HEK293 (cell line): ENCODE measurements around the gene TSPYL4.

Source experiments
- BCL11B ChIP-seq: fragments of 450-650 bp; formaldehyde crosslinking; IDR thresholded peaks from 2 replicates; pipeline ENCODE4 v1.5.1; 2016; ENCODE audit warnings: low read depth, missing biosample characterization, missing genetic modification characterization
- EGR2 ChIP-seq: fragments of 450-650 bp; formaldehyde crosslinking; IDR thresholded peaks from 2 replicates; pipeline ENCODE4 v1.5.1; 2016; ENCODE audit warnings: low read depth, missing biosample characterization, missing genetic modification characterization
- GLI4 ChIP-seq: fragments of 450-650 bp; formaldehyde crosslinking; IDR thresholded peaks from 2 replicates; pipeline ENCODE4 v1.5.1; 2016; ENCODE audit warnings: missing biosample characterization, missing genetic modification characterization
- GLIS1 ChIP-seq: fragments of 450-650 bp; formaldehyde crosslinking; IDR thresholded peaks from 2 replicates; pipeline ENCODE4 v1.5.1; 2016; ENCODE audit warnings: missing biosample characterization, missing genetic modification characterization
- GLIS2 ChIP-seq: fragments of 450-650 bp; formaldehyde crosslinking; IDR thresholded peaks from 2 replicates; pipeline ENCODE4 v1.5.1; 2016; ENCODE audit warnings: missing biosample characterization, missing genetic modification characterization
- HOXD13 ChIP-seq: sonication (generic); formaldehyde crosslinking; IDR thresholded peaks from 2 replicates; pipeline ENCODE4 v1.8.0; 2022; ENCODE audit warnings: missing genetic modification reagents, borderline replicate concordance
- MYNN ChIP-seq: fragments of 450-650 bp; formaldehyde crosslinking; IDR thresholded peaks from 2 replicates; pipeline ENCODE4 v1.5.1; 2016; ENCODE audit warnings: missing biosample characterization, missing genetic modification characterization, borderline replicate concordance
- PRDM1 ChIP-seq: fragments of 450-650 bp; formaldehyde crosslinking; IDR thresholded peaks from 2 replicates; pipeline ENCODE4; 2016; ENCODE audit warnings: missing biosample characterization, missing genetic modification characterization
- REPIN1 ChIP-seq: fragments of 450-650 bp; formaldehyde crosslinking; IDR thresholded peaks from 2 replicates; pipeline ENCODE4 v1.5.1; 2017; ENCODE audit warnings: missing biosample characterization, missing genetic modification characterization, low read depth
- SP2 ChIP-seq: fragments of 450-650 bp; formaldehyde crosslinking; IDR thresholded peaks from 2 replicates; pipeline ENCODE4 v1.5.1; 2016; ENCODE audit warnings: missing biosample characterization, missing genetic modification characterization
- YY1 ChIP-seq: fragments of 450-650 bp; formaldehyde crosslinking; IDR thresholded peaks from 2 replicates; pipeline ENCODE4 v1.5.1; 2018; ENCODE audit warnings: missing biosample characterization, missing genetic modification characterization
- ZBTB17 ChIP-seq: fragments of 450-650 bp; formaldehyde crosslinking; IDR thresholded peaks from 2 replicates; pipeline ENCODE4 v1.5.1; 2016; ENCODE audit warnings: missing biosample characterization, missing genetic modification characterization
- ZEB2 ChIP-seq: fragments of 450-650 bp; formaldehyde crosslinking; IDR thresholded peaks from 2 replicates; pipeline ENCODE4 v1.5.1; 2016; ENCODE audit warnings: missing biosample characterization, missing genetic modification characterization
- ZFP37 ChIP-seq: fragments of 450-650 bp; formaldehyde crosslinking; IDR thresholded peaks from 2 replicates; pipeline ENCODE4 v1.5.1; 2016; ENCODE audit warnings: missing biosample characterization, missing genetic modification characterization
- ZFP69B ChIP-seq: fragments of 450-650 bp; formaldehyde crosslinking; IDR thresholded peaks from 2 replicates; pipeline ENCODE4 v1.5.1; 2016; ENCODE audit warnings: missing biosample characterization, missing genetic modification characterization
- ZNF132 ChIP-seq: fragments of 450-650 bp; formaldehyde crosslinking; IDR thresholded peaks from 2 replicates; pipeline ENCODE4 v1.5.1; 2017; ENCODE audit warnings: missing biosample characterization, missing genetic modification characterization, borderline replicate concordance
- ZNF202 ChIP-seq: fragments of 450-650 bp; formaldehyde crosslinking; IDR thresholded peaks from 2 replicates; pipeline ENCODE4 v1.5.1; 2016; ENCODE audit warnings: missing biosample characterization, missing genetic modification characterization, borderline replicate concordance
- ZNF223 ChIP-seq: fragments of 450-650 bp; formaldehyde crosslinking; IDR thresholded peaks from 2 replicates; pipeline ENCODE4 v1.5.1; 2016; ENCODE audit warnings: missing biosample characterization, missing genetic modification characterization
- ZNF292 ChIP-seq: fragments of 450-650 bp; formaldehyde crosslinking; IDR thresholded peaks from 2 replicates; pipeline ENCODE4 v1.5.1; 2016; ENCODE audit warnings: low read depth, missing biosample characterization, missing genetic modification characterization, borderline replicate concordance
- ZNF302 ChIP-seq: fragments of 450-650 bp; formaldehyde crosslinking; IDR thresholded peaks from 2 replicates; pipeline ENCODE4 v1.5.1; 2016; ENCODE audit warnings: missing biosample characterization, missing genetic modification characterization, low read depth
- ZNF426 ChIP-seq: fragments of 450-650 bp; formaldehyde crosslinking; IDR thresholded peaks from 2 replicates; pipeline ENCODE4 v1.5.1; 2017; ENCODE audit warnings: missing biosample characterization, missing genetic modification characterization, mild to moderate bottlenecking, inconsistent platforms, moderate library complexity
- ZNF600 ChIP-seq: fragments of 450-650 bp; formaldehyde crosslinking; IDR thresholded peaks from 2 replicates; pipeline ENCODE4 v1.5.1; 2016; ENCODE audit warnings: missing biosample characterization, missing genetic modification characterization
- ZNF621 ChIP-seq: fragments of 450-650 bp; formaldehyde crosslinking; IDR thresholded peaks from 2 replicates; pipeline ENCODE4 v1.5.1; 2017; ENCODE audit warnings: missing biosample characterization, missing genetic modification characterization
- ZNF629 ChIP-seq: fragments of 450-650 bp; formaldehyde crosslinking; IDR thresholded peaks from 2 replicates; pipeline ENCODE4 v1.5.1; 2017; ENCODE audit warnings: missing biosample characterization, missing genetic modification characterization
- ZNF768 ChIP-seq: fragments of 450-650 bp; formaldehyde crosslinking; IDR thresholded peaks from 2 replicates; pipeline ENCODE4 v1.5.1; 2018; ENCODE audit warnings: missing biosample characterization, mild to moderate bottlenecking, missing genetic modification characterization
- ZNF791 ChIP-seq: fragments of 450-650 bp; formaldehyde crosslinking; IDR thresholded peaks from 2 replicates; pipeline ENCODE4 v1.5.1; 2016; ENCODE audit warnings: missing biosample characterization, missing genetic modification characterization
- ZNF792 ChIP-seq: fragments of 450-650 bp; formaldehyde crosslinking; IDR thresholded peaks from 2 replicates; pipeline ENCODE4 v1.5.1; 2016; ENCODE audit warnings: missing biosample characterization, missing genetic modification characterization
- ZSCAN23 ChIP-seq: fragments of 450-650 bp; formaldehyde crosslinking; IDR thresholded peaks from 2 replicates; pipeline ENCODE4 v1.5.1; 2016; ENCODE audit warnings: missing biosample characterization, missing genetic modification characterization
- TF ChIP-seq, protein P1 (sequence below): fragments of 450-650 bp; formaldehyde crosslinking; IDR thresholded peaks from 2 replicates; pipeline ENCODE4 v1.5.1; 2016; ENCODE audit warnings: missing biosample characterization, missing genetic modification characterization, borderline replicate concordance
- TF ChIP-seq, protein P2 (sequence below): fragments of 450-650 bp; formaldehyde crosslinking; IDR thresholded peaks from 2 replicates; pipeline ENCODE4 v1.5.1; 2016; ENCODE audit warnings: missing biosample characterization, missing genetic modification characterization
- TF ChIP-seq, protein P3 (sequence below): fragments of 450-650 bp; formaldehyde crosslinking; IDR thresholded peaks from 2 replicates; pipeline ENCODE4 v1.5.1; 2016; ENCODE audit warnings: missing biosample characterization, missing genetic modification characterization
- TF ChIP-seq, protein P4 (sequence below): fragments of 450-650 bp; formaldehyde crosslinking; IDR thresholded peaks from 2 replicates; pipeline ENCODE4 v1.5.1; 2016; ENCODE audit warnings: missing biosample characterization, missing genetic modification characterization

Gene TSPYL4

DNA sequence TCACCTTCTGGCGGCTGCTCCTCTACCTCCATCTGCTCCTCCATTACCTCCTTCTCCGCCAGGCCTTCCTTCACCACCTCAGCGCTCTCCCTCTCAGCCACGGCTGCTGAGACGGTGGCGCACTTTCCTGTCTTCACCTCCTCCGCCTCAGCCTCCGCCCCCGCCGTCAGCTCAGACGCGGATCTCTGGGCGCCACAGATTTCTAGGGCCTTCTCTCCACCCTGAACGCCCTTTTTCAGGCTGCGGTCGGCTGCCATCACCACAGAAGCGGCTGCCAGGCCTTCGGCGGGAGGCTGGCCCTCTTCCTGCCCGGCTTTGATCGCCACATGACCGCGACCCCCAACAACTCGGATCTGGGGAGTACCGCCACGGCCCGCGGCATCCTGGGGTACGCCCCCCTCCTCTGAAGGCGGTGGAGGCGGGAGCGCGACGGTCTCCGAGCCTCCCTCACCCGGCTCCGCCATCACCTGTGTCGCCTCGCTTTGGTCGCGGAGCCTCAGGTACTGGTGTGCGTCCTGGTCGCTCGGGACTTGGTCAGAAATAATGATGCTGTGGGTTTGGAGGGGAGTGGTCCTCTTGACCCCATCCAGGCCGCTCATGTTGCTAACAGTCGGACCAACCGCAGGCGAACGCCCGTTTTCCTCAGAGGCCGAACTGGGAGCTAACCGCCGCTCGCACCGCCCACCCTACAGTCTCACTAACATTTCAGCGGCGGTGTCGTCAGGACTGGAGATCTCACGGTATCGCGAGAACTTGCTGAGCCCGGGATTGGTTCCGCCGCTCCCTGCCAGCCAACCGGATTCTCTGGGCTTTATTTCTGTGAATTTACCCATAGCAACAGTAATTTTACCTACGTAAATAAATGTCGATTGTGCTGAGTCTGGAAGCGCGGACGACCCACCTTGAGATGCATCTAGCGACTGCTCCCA lies 25.6 kb upstream of the TSPYL4 start, which contains the start of gene TSPYL1 (continued):
- TF ChIP-seq ZBTB17 (tag by site-specific recombination) (peak; percentile 55), ZEB2 (tag by site-specific recombination) (peak; percentile 63), MYNN (tag by site-specific recombination) (no peak; the same call in 1 of the 2 replicates), BCL11B (tag by site-specific recombination) (no peak), SP2 (tag by site-specific recombination) (peak; percentile 76), REPIN1 (no peak), GLIS2 (tag by site-specific recombination) (peak; percentile 78), HOXD13 (CRISPR knock-in tag) (no peak), ZNF621 (tag by site-specific recombination) (no peak), ZNF768 (tag by site-specific recombination) (no peak; the same call in 1 of the 2 replicates), ZNF629 (tag by site-specific recombination) (peak; percentile 54), ZNF302 (tag by site-specific recombination) (no peak), YY1 (peak; percentile 67), ZNF223 (tag by site-specific recombination) (no peak), ZFP69B (tag by site-specific recombination) (peak; percentile 24; the same call in 1 of the 2 replicates), ZNF426 (tag by site-specific recombination) (no peak), GLIS1 (tag by site-specific recombination) (no peak), ZNF792 (tag by site-specific recombination) (no peak; the same call in 1 of the 2 replicates), EGR2 (peak; percentile 88), ZNF292 (tag by site-specific recombination) (no peak), PRDM1 (tag by site-specific recombination) (peak; percentile 83), ZNF132 (tag by site-specific recombination) (no peak), GLI4 (peak; percentile 7; the same call in 1 of the 2 replicates), ZNF791 (tag by site-specific recombination) (no peak), ZNF202 (tag by site-specific recombination) (no peak), ZFP37 (peak; percentile 88; the same call in 1 of the 2 replicates), ZNF600 (peak; percentile 49; the same call in 1 of the 2 replicates), ZSCAN23 (no peak)
- TF ChIP-seq, protein P1, sequence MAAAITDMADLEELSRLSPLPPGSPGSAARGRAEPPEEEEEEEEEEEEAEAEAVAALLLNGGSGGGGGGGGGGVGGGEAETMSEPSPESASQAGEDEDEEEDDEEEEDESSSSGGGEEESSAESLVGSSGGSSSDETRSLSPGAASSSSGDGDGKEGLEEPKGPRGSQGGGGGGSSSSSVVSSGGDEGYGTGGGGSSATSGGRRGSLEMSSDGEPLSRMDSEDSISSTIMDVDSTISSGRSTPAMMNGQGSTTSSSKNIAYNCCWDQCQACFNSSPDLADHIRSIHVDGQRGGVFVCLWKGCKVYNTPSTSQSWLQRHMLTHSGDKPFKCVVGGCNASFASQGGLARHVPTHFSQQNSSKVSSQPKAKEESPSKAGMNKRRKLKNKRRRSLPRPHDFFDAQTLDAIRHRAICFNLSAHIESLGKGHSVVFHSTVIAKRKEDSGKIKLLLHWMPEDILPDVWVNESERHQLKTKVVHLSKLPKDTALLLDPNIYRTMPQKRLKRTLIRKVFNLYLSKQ (tag by site-specific recombination), result no peak
- TF ChIP-seq, protein P2, sequence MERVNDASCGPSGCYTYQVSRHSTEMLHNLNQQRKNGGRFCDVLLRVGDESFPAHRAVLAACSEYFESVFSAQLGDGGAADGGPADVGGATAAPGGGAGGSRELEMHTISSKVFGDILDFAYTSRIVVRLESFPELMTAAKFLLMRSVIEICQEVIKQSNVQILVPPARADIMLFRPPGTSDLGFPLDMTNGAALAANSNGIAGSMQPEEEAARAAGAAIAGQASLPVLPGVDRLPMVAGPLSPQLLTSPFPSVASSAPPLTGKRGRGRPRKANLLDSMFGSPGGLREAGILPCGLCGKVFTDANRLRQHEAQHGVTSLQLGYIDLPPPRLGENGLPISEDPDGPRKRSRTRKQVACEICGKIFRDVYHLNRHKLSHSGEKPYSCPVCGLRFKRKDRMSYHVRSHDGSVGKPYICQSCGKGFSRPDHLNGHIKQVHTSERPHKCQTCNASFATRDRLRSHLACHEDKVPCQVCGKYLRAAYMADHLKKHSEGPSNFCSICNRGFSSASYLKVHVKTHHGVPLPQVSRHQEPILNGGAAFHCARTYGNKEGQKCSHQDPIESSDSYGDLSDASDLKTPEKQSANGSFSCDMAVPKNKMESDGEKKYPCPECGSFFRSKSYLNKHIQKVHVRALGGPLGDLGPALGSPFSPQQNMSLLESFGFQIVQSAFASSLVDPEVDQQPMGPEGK (tag by site-specific recombination), result peak; percentile 56
- TF ChIP-seq, protein P3, sequence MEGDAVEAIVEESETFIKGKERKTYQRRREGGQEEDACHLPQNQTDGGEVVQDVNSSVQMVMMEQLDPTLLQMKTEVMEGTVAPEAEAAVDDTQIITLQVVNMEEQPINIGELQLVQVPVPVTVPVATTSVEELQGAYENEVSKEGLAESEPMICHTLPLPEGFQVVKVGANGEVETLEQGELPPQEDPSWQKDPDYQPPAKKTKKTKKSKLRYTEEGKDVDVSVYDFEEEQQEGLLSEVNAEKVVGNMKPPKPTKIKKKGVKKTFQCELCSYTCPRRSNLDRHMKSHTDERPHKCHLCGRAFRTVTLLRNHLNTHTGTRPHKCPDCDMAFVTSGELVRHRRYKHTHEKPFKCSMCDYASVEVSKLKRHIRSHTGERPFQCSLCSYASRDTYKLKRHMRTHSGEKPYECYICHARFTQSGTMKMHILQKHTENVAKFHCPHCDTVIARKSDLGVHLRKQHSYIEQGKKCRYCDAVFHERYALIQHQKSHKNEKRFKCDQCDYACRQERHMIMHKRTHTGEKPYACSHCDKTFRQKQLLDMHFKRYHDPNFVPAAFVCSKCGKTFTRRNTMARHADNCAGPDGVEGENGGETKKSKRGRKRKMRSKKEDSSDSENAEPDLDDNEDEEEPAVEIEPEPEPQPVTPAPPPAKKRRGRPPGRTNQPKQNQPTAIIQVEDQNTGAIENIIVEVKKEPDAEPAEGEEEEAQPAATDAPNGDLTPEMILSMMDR (tag by site-specific recombination), result peak; percentile 87
- TF ChIP-seq, protein P4, sequence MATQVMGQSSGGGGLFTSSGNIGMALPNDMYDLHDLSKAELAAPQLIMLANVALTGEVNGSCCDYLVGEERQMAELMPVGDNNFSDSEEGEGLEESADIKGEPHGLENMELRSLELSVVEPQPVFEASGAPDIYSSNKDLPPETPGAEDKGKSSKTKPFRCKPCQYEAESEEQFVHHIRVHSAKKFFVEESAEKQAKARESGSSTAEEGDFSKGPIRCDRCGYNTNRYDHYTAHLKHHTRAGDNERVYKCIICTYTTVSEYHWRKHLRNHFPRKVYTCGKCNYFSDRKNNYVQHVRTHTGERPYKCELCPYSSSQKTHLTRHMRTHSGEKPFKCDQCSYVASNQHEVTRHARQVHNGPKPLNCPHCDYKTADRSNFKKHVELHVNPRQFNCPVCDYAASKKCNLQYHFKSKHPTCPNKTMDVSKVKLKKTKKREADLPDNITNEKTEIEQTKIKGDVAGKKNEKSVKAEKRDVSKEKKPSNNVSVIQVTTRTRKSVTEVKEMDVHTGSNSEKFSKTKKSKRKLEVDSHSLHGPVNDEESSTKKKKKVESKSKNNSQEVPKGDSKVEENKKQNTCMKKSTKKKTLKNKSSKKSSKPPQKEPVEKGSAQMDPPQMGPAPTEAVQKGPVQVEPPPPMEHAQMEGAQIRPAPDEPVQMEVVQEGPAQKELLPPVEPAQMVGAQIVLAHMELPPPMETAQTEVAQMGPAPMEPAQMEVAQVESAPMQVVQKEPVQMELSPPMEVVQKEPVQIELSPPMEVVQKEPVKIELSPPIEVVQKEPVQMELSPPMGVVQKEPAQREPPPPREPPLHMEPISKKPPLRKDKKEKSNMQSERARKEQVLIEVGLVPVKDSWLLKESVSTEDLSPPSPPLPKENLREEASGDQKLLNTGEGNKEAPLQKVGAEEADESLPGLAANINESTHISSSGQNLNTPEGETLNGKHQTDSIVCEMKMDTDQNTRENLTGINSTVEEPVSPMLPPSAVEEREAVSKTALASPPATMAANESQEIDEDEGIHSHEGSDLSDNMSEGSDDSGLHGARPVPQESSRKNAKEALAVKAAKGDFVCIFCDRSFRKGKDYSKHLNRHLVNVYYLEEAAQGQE (tag by site-specific recombination), result peak; percentile 38; the same call in 1 of the 2 replicates
